Peyer's patch (tissue), 4 donors: ENCODE results near the gene DAAM1.

Experiments
- POLR2A ChIP-seq, 2 donors: fragments of 450-650 bp; IDR thresholded peaks; one replicate each; pipeline ENCODE4 v1.5.1; 2017; ENCODE audit warnings: antibody characterized with exemption in 2 of 2, mild to moderate bottlenecking in 2 of 2, moderate library complexity in 2 of 2
- TF ChIP-seq, protein P1 (sequence below), 6 experiments: fragments of 450-650 bp in 4 of 6; fragments of 200-600 bp in 2 of 6; sonication (generic) in 1 of 6; IDR thresholded peaks; one replicate each; pipeline ENCODE4 v1.5.1; 2017 to 2019; ENCODE audit warnings: antibody characterized with exemption in 6 of 6, mild to moderate bottlenecking in 3 of 6, moderate library complexity in 1 of 6

DNA sequence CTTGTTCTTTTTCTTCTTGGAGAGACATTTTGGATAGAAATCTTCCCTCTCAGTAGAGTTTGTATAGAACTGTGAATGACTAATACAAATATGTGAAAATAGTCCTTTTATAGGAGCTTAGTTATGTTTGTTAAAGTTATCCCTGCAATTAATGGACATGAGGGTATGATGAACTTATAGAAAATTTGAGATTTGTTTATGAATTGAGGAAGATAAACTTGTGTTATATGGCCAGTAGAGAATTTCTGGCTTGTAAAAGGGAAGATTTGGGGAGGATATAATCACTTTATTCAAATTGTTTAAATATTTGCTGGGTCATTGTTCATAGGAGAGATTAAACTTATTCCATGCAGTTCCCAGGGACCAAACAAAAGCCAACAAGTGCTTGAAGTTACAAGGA is 119.6 kb downstream of the DAAM1 start:
- TF ChIP-seq, protein P1, sequence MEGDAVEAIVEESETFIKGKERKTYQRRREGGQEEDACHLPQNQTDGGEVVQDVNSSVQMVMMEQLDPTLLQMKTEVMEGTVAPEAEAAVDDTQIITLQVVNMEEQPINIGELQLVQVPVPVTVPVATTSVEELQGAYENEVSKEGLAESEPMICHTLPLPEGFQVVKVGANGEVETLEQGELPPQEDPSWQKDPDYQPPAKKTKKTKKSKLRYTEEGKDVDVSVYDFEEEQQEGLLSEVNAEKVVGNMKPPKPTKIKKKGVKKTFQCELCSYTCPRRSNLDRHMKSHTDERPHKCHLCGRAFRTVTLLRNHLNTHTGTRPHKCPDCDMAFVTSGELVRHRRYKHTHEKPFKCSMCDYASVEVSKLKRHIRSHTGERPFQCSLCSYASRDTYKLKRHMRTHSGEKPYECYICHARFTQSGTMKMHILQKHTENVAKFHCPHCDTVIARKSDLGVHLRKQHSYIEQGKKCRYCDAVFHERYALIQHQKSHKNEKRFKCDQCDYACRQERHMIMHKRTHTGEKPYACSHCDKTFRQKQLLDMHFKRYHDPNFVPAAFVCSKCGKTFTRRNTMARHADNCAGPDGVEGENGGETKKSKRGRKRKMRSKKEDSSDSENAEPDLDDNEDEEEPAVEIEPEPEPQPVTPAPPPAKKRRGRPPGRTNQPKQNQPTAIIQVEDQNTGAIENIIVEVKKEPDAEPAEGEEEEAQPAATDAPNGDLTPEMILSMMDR (IDR thresholded peaks at IDR 0.05): no peak
- TF ChIP-seq POLR2A (IDR thresholded peaks at IDR 0.05): no peak
